ENCODE data around the gene DUSP7.

Gene DUSP7

DNA sequence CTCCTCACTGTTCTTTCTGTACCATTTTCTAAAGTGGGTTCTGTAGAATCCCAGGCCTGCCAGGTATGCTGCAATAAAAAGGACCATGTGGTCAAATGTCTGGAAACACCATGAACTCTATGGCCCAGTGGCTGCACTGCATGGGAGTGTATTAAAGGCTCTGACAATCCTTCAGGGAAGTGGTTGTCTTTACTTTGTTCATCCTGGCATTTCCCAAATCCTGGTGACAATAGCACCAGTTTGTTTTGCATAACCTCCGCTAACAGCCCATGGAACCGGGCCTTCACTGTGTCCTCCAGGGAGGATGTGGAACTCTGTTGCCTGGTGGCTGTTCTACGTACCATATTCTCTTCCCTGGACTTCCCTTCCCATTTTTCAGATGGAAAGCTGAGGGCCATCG is 11.2 kb upstream of the DUSP7 start:
- no peak for DNase-seq (ENCODE audit: low spot score)

- no peak for DNase-seq (ENCODE audit: low spot score)
These were observed 10.7 kb upstream of the DUSP7 start for GRCh38 chr3:52067046-52067445.

- DNase-seq (ENCODE audit: low spot score), result no peak
These were observed 8.9 kb upstream of the DUSP7 start for GRCh38 chr3:52065264-52065756.

DNA sequence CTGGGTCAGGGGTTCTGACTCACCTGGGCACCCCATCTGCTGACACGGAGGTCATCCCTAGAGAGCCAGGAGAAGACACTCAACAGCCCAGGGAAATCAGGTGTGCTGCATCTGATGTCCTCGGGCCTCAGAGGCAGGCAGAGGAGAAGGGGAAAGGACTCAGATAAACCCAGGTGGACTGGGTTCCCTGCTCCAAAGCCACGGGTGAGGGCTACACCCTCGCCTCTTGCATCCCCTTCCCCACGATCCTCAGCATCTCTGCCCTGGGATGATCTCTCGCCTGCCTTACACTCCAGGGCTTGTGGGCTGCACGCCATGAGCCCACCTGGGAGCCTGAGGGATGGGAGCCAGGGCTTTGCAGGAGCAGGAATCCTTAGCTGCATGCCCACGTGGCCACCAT is 8.2 kb upstream of the DUSP7 start:
- no peak for DNase-seq (ENCODE audit: low spot score)

DNA sequence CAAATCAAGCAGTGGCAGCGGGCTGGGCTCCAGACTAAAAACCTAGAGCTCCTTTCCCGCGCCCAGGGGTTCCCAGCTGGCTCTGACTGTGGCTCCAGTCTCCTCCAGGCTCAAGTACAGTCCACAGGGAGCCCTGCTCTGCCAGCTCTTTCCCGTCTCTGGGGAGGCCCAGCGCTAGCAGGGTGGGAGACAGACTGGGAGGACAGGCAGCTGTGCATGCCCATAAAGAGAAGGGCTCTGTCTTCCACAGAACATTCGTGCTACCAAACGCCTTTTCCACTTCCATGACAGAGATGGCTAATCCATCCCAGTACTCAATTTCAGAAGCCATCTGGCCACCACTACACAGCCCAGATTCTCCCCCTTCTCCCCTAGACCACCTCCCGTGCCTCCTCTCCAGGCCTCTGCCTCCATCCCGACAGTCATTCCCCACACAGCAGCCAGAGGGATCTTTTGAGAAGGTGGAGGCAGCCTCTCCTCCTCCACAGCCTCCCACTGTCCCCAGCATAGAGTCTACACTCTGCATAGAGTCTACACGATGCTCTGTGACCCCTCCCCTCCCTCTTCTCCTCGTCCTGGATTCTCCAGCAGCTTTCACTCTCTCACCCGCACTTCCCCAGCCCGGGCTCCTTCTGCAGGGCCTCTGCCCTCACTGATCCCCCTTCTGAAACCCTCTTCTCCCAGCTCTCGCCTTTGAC is 6.8 kb upstream of the DUSP7 start:
- DNase-seq (ENCODE audit: low spot score), result peak; percentile 82

DNA sequence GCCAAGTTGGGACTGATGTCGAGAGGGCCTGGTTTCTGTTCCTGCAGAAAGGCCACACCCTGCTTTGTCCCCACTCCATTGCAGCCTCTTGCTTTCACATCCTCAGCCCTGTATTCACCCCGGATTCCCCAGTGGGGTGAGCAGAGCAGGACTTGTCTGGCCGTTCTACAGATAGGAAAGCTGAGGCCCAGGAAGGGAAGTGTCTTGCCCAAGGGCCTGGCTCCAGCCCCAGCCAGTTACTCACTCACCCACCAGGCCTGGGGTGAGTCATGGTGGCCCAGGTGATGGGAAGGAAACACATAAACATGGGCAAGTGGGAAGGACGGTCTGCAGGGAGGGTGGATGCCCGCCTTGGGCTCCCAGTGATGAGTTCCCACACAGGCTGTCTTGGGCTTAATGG is 6.1 kb upstream of the DUSP7 start:
- no peak for DNase-seq (ENCODE audit: low spot score)

DNA sequence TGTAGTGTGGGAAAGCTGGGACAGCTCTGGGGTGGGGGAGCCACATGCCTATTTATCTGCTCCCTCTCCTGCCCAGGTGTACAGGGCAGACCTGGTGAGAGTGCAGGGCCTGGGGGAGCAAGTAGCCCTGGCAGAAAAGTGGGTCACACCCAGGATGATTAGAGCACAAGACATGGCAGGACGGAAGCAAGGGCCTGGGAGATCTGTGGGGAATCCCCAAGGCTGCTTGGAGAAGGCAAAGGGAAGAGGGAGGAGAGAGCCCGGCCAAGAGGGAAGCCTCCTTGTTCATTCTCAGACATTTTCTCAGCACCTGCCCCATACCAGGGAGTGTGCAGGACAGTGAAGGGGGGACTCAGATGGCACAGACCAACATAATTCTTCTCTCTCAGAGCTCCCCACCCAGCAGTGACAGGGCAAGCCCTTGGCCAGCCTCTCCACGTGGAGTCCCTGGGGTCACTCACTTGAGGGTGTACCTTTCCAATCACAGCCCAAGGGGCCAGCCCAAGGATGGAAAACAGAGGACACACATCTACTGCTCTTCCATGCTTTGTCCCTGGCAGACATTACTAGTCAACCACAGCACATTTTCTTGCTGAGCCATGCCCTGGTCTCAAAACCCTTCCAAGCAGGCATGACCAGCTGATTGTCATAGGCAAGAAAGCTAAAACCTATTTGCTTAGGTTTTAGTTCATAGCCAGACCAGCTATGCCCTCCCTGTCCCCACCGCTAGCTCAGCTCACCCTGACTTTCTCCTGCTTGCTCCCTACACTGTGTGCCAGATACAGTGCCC is 4.9 kb upstream of the DUSP7 start:
- DNase-seq (ENCODE audit: low spot score), result no peak

DNA sequence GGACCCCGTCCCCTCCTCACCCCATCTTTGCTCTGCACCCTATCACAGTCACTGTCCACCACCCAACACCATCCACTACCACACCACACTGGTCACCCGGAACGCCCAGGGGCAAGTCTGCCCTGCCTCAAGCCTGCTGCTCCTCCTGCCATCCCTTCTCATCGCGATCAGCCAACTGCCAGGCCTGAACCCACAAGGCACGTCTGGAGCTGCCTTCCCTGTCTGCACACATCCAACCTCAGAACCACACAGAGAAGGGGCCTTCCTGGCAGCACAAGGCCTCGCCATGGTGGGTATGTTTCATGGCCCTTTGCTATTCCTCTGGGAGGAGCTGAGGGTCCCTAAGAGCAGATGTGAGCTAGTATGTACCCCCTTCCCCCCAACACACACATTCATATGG is 3.4 kb upstream of the DUSP7 start:
- DNase-seq (ENCODE audit: low spot score), result no peak

- DNase-seq (ENCODE audit: low spot score), result no peak
These were observed 1.6 kb upstream of the DUSP7 start for GRCh38 chr3:52057812-52058495.

GRCh38 chr3:52056968-52057811 is 819 bp upstream of the DUSP7 start:
- DNase-seq (ENCODE audit: low spot score), result peak; percentile 98

DNA sequence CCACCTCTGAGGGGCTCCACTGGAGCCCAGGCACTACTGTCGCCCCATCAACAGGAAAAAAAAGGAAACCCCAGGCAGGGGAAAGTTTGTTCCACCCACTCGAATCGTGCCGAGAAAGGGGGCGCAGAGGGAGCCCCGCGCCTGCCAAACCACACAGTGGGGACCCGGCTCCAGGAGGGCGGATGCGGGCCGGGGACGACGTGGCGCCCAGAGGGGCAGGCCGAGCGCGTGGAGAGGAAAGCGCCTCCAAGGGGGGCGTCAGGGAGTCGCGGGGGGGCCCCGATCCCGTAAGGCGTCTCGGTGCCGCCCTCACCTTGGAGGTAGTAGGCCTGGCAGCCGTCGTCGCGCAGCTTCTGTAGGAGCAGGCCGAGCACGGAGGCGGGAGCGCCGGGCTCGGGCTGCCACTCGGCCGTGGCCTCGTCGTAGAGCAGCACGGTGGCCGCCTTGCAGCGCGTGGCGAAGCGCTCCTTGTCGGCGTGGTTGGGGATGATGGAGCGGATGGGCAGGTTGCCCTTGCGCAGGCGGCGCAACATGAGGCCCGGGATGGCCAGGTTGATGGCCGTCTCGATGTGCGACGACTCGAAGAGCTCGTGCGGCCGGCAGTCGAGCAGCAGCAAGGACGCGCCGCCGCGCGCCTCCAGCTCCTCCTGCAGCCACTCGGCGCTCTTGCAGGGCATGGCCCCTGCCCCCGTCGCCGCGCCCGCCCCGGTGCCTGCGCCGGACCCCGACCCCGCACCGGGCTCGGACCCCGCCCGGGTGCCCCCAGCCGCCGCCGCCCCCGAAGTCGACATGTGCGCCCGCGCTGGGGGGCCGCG is 627 bp downstream of the DUSP7 start:
- DNase-seq (ENCODE audit: low spot score), result peak; percentile 76

DNA sequence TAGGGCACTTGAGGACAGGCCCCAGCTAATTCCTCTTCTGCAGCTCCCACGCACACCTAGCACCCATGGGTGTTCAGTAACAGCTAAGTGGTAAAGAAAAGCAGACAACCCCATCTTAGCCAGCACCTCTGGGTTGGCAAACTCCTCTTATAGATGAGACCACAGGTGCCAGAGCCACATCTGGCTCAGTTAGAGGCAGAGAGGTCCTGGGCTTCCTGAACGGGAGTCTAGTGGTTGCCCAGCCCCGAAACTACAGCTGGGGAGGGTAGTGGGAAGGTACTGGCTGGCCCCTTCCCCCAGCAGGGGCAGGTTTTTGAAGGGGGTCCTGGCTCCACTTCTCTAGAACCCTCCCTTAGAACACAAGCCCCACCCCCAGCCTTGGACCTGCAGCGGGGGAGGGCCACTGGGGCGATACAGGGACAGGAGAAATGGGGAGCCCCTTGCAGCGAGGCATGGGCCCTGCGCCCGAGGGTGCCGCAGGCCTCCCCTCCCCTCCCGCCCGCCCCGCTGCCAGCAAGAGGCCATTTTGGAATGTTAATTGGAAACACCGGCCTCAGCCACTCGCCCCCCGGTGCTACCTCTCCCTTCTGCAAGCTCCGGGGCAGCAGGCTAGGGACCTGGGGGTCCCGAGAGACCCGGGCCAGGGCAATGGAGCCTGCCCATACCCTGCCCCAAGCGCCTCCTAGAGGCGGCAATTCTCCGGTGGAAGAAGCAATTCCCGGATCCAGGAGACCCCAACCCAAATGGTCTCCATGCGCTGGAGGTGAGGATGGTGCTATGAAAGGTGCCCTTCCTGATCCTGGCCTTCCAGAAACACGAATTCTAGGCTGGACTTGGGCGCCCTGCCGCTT is 1.5 kb downstream of the DUSP7 start:
- peak; percentile 66 for DNase-seq (ENCODE audit: low spot score)

DNA sequence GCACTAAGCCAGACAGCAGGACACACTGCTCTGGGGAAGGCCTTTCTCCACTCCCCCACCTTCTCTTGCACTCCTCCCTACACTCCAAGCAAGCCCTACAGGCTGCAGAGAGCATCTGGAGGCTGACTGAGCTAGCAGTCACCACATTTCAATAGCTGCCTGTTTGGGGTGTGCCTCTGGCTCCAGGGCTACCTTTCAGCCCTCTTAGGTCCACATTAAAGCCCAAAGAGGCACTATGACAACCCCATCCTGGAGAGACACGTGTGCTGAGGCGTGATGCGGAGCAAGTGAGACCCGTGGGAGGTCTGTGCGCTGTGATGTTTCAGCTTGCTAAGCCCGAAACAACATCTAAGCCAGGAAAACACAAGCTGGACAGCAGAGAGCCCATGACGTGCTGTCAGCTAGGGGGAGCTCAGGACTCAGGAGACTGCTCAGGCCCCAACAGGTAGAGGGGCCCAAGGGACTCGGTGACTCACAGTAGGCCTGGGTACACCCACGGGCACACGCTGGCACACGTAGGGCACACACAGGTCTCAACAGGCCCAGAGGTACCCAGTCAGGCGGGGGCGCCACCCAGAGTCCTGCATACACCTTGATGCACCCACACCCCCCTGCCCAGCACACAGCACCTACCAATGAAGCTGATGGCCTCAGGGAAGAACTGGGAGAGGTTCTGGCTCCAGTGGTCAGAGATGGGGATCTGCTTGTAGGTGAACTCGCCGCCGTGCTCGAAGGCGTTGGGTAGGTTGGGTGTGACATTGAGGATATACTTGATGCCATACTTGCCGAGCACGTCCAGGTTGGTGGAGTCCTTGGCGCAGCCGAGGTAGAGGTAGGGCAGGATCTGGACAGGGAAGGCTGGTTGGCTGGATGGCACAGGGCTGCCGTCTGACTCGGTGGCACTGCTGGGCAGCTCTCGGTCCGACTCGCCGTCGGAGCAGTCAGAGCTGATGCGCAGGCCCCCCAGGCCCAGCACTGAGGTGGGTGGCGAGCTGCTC is 2.8 kb downstream of the DUSP7 start:
- DNase-seq (ENCODE audit: low spot score), result no peak

DNA sequence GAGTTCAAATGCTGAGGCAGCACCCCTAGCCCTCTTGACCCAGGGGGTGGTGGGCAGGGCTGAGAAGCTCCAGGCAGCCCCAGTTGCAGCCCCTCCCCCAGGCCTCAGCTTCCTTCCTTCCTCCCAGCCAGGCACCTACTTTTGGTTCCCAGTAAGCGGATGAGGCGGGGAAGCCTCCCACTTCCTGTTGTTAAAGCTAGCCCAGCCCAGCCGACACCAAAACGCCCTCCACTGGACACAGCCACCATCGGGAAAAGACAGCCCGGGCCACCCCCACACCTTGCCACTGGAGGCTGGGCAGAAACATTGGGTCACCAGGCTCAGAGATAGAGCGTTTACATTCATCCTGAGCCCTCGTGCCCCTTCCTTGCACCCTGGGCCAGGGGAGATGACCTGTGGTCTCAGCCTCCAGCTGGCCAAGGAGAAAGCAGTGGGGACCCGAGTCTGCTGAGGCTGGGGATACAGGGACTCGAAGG is 3.5 kb downstream of the DUSP7 start:
- no peak for DNase-seq (ENCODE audit: low spot score)

GRCh38 chr3:52051444-52051843 is 4.9 kb downstream of the DUSP7 start:
- DNase-seq (ENCODE audit: low spot score), result no peak

DNA sequence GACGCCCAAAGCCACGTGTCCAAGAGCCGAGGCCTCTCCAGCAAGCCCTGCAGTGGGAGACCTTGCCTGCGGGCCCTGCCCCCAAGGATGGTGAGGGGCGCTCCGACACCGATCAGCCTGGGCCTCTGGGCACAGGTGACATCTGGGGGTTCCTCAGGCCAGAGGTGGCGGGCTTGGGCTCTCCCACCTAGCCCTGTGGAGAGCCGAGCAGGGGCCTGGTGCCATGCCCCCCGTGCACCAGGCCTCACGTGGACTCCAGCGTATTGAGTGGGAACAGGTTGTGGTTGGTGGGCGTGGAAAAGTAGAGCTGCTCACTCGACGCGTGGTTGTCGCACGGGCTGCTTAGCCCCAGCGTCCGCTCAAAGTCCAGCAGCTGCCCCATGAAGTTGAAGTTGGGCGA is 5.8 kb downstream of the DUSP7 start:
- DNase-seq (ENCODE audit: low spot score), result no peak

GRCh38 chr3:52049503-52049902 is 6.9 kb downstream of the DUSP7 start:
- no peak for DNase-seq (ENCODE audit: low spot score)

DNA sequence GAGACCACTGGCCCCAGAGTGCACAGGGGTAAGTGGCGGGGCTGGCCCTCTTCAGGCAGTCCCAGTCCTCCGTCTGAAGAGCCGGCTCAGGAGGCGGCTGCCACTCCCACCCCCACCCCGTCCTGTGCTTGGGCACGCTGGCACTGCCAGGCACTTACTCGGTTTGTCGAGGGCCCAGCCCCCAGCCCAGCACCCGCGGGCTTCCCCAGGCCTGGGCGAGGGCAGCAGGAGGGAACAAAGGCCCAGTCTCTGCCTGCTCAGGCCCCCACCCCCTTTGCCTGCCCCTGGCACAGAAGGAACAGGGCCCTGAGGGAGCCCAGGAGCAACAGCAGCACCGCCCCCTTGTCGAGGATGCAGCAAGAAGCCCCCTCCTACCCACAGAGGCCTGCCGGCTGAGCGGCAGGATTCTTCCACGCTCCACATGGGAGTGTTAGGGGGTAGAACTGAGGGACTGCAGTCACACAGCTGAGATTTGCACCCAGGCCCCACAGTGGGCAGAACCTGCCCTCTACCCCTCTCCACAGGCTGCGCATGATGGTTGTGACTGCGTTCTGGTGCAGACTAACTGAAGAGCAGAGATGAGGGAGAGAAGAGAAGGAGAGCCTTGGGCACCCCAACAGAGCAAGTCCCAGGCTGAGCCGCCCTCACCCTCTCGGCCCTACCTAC is 8.9 kb downstream of the DUSP7 start:
- peak; percentile 54 for DNase-seq (ENCODE audit: low spot score)

Measured in D341Med (cell line).